GM19455 (cell line): Measurements from ENCODE around the gene ZDHHC5.
A peak's percentile ranks its signal among the peaks of the same experiment; 100 is the strongest.
"Not testable (repeated sequence)": the region's sequence is repeated elsewhere in the genome, so short reads cannot be mapped to it uniquely, and the experiment has no call there.

ENCODE experiments used
- ATAC-seq: cut with Tn5 transposase; IDR thresholded peaks from one replicate; pipeline ENCODE4 v1.9.1; 2021; ENCODE audit not compliant: unreplicated experiment

The ZDHHC5 gene

GRCh38 chr11:57716726-57717125, 48.8 kb downstream of the ZDHHC5 start:
- ATAC-seq: not testable (repeated sequence)

- ATAC-seq: no peak
These were observed 59.3 kb downstream of the ZDHHC5 start for GRCh38 chr11:57727185-57727584.

- no peak for ATAC-seq
These were observed 60.9 kb downstream of the ZDHHC5 start for GRCh38 chr11:57728829-57729228.

DNA sequence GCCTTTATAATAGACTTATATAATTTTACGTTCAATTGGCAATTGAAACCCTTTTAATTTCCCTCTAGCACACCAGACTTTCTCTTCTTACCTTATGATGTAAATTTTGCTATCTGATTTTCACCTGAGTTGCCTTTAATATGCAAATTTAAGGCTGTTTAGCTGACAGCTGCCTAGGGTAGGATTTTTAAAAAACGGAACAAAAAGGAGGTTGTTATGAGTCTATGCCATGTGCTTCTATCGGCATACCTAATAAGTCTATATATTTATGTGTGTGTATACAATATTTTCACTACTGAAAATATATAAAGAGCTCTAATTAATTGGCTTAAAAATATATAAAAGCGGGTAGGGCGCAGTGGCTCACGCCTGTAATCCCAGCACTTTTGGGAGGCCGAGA, 61.6 kb downstream of the ZDHHC5 start:
- no peak for ATAC-seq

- ATAC-seq: no peak
These were observed 64.7 kb downstream of the ZDHHC5 start for GRCh38 chr11:57732661-57733060.

- no peak for ATAC-seq
These were observed 67.8 kb downstream of the ZDHHC5 start for GRCh38 chr11:57735619-57736298.

GRCh38 chr11:57741132-57742086, 73.5 kb downstream of the ZDHHC5 start, which contains the start of gene SELENOH:
Gene SELENOH, plus strand, starts transcription at chr11:57741491. Its CDS starts 105 bp downstream, at chr11:57741596.
- ATAC-seq: peak; percentile 87

DNA sequence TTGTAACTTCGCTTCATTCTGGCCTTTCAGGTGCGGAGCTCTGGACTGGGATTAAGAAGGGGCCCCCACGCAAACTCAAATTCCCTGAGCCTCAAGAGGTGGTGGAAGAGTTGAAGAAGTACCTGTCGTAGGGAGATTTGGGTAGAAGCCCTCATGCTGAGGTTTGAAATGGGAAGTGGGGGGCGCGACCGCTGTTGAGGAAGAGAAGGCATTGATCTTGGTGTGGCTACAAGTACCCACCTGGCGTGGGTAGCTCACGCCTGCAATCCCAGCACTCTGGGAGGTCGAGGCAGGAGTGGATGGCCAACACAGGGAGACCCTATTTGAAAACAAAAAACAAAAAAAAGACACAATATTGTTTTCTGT, 74.2 kb downstream of the ZDHHC5 start:
- ATAC-seq: no peak

- ATAC-seq: no peak
These were observed 76.4 kb downstream of the ZDHHC5 start for GRCh38 chr11:57744357-57744756.

GRCh38 chr11:57745206-57745605, 77.3 kb downstream of the ZDHHC5 start:
- no peak for ATAC-seq

GRCh38 chr11:57746920-57747319, 79.0 kb downstream of the ZDHHC5 start:
- ATAC-seq: no peak
